GM18502 (cell line): ENCODE measurements around the gene SLC27A5.
A peak's percentile ranks its signal among the peaks of the same experiment; 100 is the strongest.
"Not testable (repeated sequence)": the region's sequence is repeated elsewhere in the genome, so short reads cannot be mapped to it uniquely, and the experiment has no call there.

Experiments
- ATAC-seq: cut with Tn5 transposase; IDR thresholded peaks from one replicate; pipeline ENCODE4 v1.9.1; 2021; ENCODE audit warnings: mild to moderate bottlenecking; ENCODE audit not compliant: unreplicated experiment, poor library complexity

The SLC27A5 gene

GRCh38 chr19:58507602-58508223 is 4.1 kb downstream of the SLC27A5 start:
- ATAC-seq: not testable (repeated sequence)

GRCh38 chr19:58500242-58500641 is 11.6 kb downstream of the SLC27A5 start:
- ATAC-seq: no peak

- peak; percentile 89 for ATAC-seq
Measured at GRCh38 chr19:58499021-58499927, 12.5 kb downstream of the SLC27A5 start.

GRCh38 chr19:58498316-58499020 is 13.3 kb downstream of the SLC27A5 start:
- no peak for ATAC-seq

- no peak for ATAC-seq
Measured at GRCh38 chr19:58497634-58498170, 14.1 kb downstream of the SLC27A5 start.

- no peak for ATAC-seq
Measured at GRCh38 chr19:58492265-58492664, 19.5 kb downstream of the SLC27A5 start.

GRCh38 chr19:58491393-58491792 is 20.4 kb downstream of the SLC27A5 start:
- ATAC-seq: no peak

GRCh38 chr19:58484349-58484748 is 27.4 kb downstream of the SLC27A5 start:
- not testable (repeated sequence) for ATAC-seq

- no peak for ATAC-seq
Measured at GRCh38 chr19:58483776-58484175, 28.0 kb downstream of the SLC27A5 start.

- ATAC-seq: no peak
Measured at GRCh38 chr19:58482372-58482771, 29.4 kb downstream of the SLC27A5 start.

- no peak for ATAC-seq
Measured at GRCh38 chr19:58480831-58481230, 31.0 kb downstream of the SLC27A5 start.

- no peak for ATAC-seq
Measured at GRCh38 chr19:58480481-58480830, 31.3 kb downstream of the SLC27A5 start.

- no peak for ATAC-seq
Measured at GRCh38 chr19:58479736-58480480, 31.9 kb downstream of the SLC27A5 start.

- ATAC-seq: no peak
Measured at GRCh38 chr19:58479303-58479702, 32.5 kb downstream of the SLC27A5 start.

GRCh38 chr19:58477871-58478270 is 33.9 kb downstream of the SLC27A5 start:
- ATAC-seq: no peak

- ATAC-seq: no peak
Measured at GRCh38 chr19:58477130-58477529, 34.7 kb downstream of the SLC27A5 start.

- no peak for ATAC-seq
Measured at GRCh38 chr19:58476498-58477015, 35.2 kb downstream of the SLC27A5 start.

GRCh38 chr19:58475714-58476497 is 35.9 kb downstream of the SLC27A5 start, which contains the start of gene ZNF446:
ZNF446 (plus strand) TSS chr19:58476352; CDS start chr19:58477219, 867 bp downstream.
- ATAC-seq: peak; percentile 78
